H1 (cell line): ENCODE data around the gene NRXN3. TPM values are rescaled to one million over a fixed set of nuclear protein-coding genes. Genes with fewer than 3 reads are reported as not detected.

Experiments used
- POLR2A ChIP-seq, 2 experiments: IDR thresholded peaks; 1 replicate in 1 of 2; 2 replicates in 1 of 2; pipeline ENCODE4 v1.6.1; 2011; ENCODE audit warnings: low read depth in 2 of 2, low read length in 2 of 2, mild to moderate bottlenecking in 2 of 2; ENCODE audit errors: control extremely low read depth in 1 of 2
- RNF2 ChIP-seq: fragments of 200-900, 300-1000 bp; sonication (generic); IDR thresholded peaks from 2 replicates; pipeline ENCODE4 v1.7.1; 2016; ENCODE audit warnings: borderline replicate concordance, low read depth, mild to moderate bottlenecking, antibody characterized with exemption, low read length; ENCODE audit not compliant: poor library complexity, severe bottlenecking; ENCODE audit errors: missing control alignments
- YY1 ChIP-seq: IDR thresholded peaks from 2 replicates; pipeline ENCODE4 v1.6.1; 2011; ENCODE audit warnings: low read depth, mild to moderate bottlenecking, low read length
- polyA plus RNA-seq, 7 experiments: library from polyadenylated mRNA; depleted of rRNA in 3 of 7; stranded (reverse) in 5 of 7; unstranded in 2 of 7; fragments of >200 nt in 5 of 7; fragments of 200-250 nt in 2 of 7; gene quantifications; 1 replicate in 5 of 7; 2 replicates in 1 of 7; 4 replicates in 1 of 7; pipeline versions ENCODE4 v1.2.1 to v1.2.3, GENCODE V29; 2011 to 2013; ENCODE audit warnings: missing spikeins in 2 of 7, mixed read lengths in 2 of 7
- total RNA-seq: library from RNA; stranded (reverse); fragmentation: NEBNext Ultra II Directional; extraction: Animal tissue kit (Norgen Biotek cat#: 25700); gene quantifications from 2 replicates; pipeline ENCODE4 v1.2.1, GENCODE V29; 2021
- TF ChIP-seq, protein P1 (sequence below): fragments of 300-600 bp; sonication (generic); IDR thresholded peaks from 2 replicates; pipeline ENCODE4 v1.7.1; 2012; ENCODE audit warnings: low read length, moderate library complexity, mild to moderate bottlenecking, inconsistent platforms; ENCODE audit not compliant: insufficient replicate concordance

The NRXN3 gene
- total and polyA plus RNA-seq, 2 of the 8 experiments (the other 6 are each of a cell fraction or from before 2014, with no cell fraction given): 2.6 to 4.1 TPM

- TF ChIP-seq, protein P1, sequence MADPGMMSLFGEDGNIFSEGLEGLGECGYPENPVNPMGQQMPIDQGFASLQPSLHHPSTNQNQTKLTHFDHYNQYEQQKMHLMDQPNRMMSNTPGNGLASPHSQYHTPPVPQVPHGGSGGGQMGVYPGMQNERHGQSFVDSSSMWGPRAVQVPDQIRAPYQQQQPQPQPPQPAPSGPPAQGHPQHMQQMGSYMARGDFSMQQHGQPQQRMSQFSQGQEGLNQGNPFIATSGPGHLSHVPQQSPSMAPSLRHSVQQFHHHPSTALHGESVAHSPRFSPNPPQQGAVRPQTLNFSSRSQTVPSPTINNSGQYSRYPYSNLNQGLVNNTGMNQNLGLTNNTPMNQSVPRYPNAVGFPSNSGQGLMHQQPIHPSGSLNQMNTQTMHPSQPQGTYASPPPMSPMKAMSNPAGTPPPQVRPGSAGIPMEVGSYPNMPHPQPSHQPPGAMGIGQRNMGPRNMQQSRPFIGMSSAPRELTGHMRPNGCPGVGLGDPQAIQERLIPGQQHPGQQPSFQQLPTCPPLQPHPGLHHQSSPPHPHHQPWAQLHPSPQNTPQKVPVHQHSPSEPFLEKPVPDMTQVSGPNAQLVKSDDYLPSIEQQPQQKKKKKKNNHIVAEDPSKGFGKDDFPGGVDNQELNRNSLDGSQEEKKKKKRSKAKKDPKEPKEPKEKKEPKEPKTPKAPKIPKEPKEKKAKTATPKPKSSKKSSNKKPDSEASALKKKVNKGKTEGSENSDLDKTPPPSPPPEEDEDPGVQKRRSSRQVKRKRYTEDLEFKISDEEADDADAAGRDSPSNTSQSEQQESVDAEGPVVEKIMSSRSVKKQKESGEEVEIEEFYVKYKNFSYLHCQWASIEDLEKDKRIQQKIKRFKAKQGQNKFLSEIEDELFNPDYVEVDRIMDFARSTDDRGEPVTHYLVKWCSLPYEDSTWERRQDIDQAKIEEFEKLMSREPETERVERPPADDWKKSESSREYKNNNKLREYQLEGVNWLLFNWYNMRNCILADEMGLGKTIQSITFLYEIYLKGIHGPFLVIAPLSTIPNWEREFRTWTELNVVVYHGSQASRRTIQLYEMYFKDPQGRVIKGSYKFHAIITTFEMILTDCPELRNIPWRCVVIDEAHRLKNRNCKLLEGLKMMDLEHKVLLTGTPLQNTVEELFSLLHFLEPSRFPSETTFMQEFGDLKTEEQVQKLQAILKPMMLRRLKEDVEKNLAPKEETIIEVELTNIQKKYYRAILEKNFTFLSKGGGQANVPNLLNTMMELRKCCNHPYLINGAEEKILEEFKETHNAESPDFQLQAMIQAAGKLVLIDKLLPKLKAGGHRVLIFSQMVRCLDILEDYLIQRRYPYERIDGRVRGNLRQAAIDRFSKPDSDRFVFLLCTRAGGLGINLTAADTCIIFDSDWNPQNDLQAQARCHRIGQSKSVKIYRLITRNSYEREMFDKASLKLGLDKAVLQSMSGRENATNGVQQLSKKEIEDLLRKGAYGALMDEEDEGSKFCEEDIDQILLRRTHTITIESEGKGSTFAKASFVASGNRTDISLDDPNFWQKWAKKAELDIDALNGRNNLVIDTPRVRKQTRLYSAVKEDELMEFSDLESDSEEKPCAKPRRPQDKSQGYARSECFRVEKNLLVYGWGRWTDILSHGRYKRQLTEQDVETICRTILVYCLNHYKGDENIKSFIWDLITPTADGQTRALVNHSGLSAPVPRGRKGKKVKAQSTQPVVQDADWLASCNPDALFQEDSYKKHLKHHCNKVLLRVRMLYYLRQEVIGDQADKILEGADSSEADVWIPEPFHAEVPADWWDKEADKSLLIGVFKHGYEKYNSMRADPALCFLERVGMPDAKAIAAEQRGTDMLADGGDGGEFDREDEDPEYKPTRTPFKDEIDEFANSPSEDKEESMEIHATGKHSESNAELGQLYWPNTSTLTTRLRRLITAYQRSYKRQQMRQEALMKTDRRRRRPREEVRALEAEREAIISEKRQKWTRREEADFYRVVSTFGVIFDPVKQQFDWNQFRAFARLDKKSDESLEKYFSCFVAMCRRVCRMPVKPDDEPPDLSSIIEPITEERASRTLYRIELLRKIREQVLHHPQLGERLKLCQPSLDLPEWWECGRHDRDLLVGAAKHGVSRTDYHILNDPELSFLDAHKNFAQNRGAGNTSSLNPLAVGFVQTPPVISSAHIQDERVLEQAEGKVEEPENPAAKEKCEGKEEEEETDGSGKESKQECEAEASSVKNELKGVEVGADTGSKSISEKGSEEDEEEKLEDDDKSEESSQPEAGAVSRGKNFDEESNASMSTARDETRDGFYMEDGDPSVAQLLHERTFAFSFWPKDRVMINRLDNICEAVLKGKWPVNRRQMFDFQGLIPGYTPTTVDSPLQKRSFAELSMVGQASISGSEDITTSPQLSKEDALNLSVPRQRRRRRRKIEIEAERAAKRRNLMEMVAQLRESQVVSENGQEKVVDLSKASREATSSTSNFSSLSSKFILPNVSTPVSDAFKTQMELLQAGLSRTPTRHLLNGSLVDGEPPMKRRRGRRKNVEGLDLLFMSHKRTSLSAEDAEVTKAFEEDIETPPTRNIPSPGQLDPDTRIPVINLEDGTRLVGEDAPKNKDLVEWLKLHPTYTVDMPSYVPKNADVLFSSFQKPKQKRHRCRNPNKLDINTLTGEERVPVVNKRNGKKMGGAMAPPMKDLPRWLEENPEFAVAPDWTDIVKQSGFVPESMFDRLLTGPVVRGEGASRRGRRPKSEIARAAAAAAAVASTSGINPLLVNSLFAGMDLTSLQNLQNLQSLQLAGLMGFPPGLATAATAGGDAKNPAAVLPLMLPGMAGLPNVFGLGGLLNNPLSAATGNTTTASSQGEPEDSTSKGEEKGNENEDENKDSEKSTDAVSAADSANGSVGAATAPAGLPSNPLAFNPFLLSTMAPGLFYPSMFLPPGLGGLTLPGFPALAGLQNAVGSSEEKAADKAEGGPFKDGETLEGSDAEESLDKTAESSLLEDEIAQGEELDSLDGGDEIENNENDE: no peak
- TF ChIP-seq YY1 (no peak), RNF2 (no peak), POLR2A (IDR thresholded peaks at IDR 0.05; ENCODE audit: control extremely low read depth in 1 of 2, low read depth in 2 of 2, low read length in 2 of 2) (no peak)
Observed at GRCh38 chr14:79407572-79407971, 1237.4 kb downstream of the NRXN3 start (continued).
